MM.1S (cell line): ENCODE results near the gene GGT6.
A peak's percentile ranks its signal among the peaks of the same experiment; 100 is the strongest.

Experiments
- DNase-seq: peaks from one replicate; pipeline ENCODE4 v3.0.0-alpha.2; 2015
- H2AFZ ChIP-seq: fragments of 300-600 bp; sonication (generic); 2 replicates; pipeline ENCODE4 v1.6.0; 2016; ENCODE audit warnings: antibody characterized with exemption, low read length
- H3F3A ChIP-seq: fragments of 300-600 bp; sonication (generic); 2 replicates; pipeline ENCODE4 v1.6.1; 2016; ENCODE audit warnings: mild to moderate bottlenecking, antibody characterized with exemption, low read length, moderate library complexity, mixed read lengths; ENCODE audit not compliant: insufficient read depth
- H3K27ac ChIP-seq: fragments of 300-600 bp; sonication (generic); 2 replicates; pipeline ENCODE4 v1.5.1; 2016; ENCODE audit warnings: mild to moderate bottlenecking, low read length
- H3K27me3 ChIP-seq: fragments of 300-600 bp; sonication (generic); replicated peaks from 2 replicates; pipeline ENCODE4 v1.6.0; 2016; ENCODE audit warnings: low read length; ENCODE audit not compliant: insufficient read depth
- H3K36me3 ChIP-seq: fragments of 300-600 bp; sonication (generic); replicated peaks from 2 replicates; pipeline ENCODE4 v1.6.1; 2016; ENCODE audit warnings: mild to moderate bottlenecking, low read length, mixed read lengths; ENCODE audit not compliant: insufficient read depth
- H3K4me1 ChIP-seq: fragments of 300-600 bp; sonication (generic); 2 replicates; pipeline ENCODE4 v1.6.1; 2016; ENCODE audit warnings: low read length, mixed read lengths
- H3K4me2 ChIP-seq: fragments of 300-600 bp; sonication (generic); 2 replicates; pipeline ENCODE4 v1.6.0; 2016; ENCODE audit warnings: low read depth, low read length
- H3K4me3 ChIP-seq: fragments of 300-600 bp; sonication (generic); 2 replicates; pipeline ENCODE4 v1.5.1; 2016; ENCODE audit warnings: low read length, mixed read lengths
- H3K79me2 ChIP-seq: fragments of 300-600 bp; sonication (generic); 2 replicates; pipeline ENCODE4 v1.6.1; 2016; ENCODE audit warnings: mixed run types, low read length, mixed read lengths
- H3K9ac ChIP-seq: fragments of 300-600 bp; sonication (generic); 2 replicates; pipeline ENCODE4 v1.6.1; 2016; ENCODE audit warnings: low read length, mixed read lengths
- H3K9me2 ChIP-seq: fragments of 300-600 bp; sonication (generic); replicated peaks from 2 replicates; pipeline ENCODE4 v1.6.1; 2016; ENCODE audit warnings: mild to moderate bottlenecking, low read length, mixed read lengths; ENCODE audit not compliant: insufficient read depth
- H3K9me3 ChIP-seq: fragments of 300-600 bp; sonication (generic); replicated peaks from 2 replicates; pipeline ENCODE4 v1.6.1; 2016; ENCODE audit warnings: mild to moderate bottlenecking, low read length, mixed read lengths; ENCODE audit not compliant: insufficient read depth
- H4K20me1 ChIP-seq: fragments of 300-600 bp; sonication (generic); 2 replicates; pipeline ENCODE4 v1.6.1; 2016; ENCODE audit warnings: mild to moderate bottlenecking, low read length, moderate library complexity, mixed read lengths; ENCODE audit not compliant: insufficient read depth
- CTCF ChIP-seq: fragments of 300-600 bp; sonication (generic); IDR thresholded peaks from 2 replicates; pipeline ENCODE4 v1.5.1; 2016; ENCODE audit warnings: antibody characterized with exemption, low read length, mixed read lengths
- EZH2 ChIP-seq: fragments of 300-600 bp; sonication (generic); optimal IDR thresholded peaks from 2 replicates; pipeline ENCODE3; 2017; ENCODE audit warnings: low read depth, mild to moderate bottlenecking, antibody characterized with exemption, low read length, mixed read lengths
- EZH2phosphoT487 ChIP-seq: fragments of 300-600 bp; sonication (generic); IDR thresholded peaks from 2 replicates; pipeline ENCODE4 v1.6.1; 2018; ENCODE audit warnings: antibody characterized with exemption, low read length

GGT6 gene

GRCh38 chr17:4553669-4554068, 6.7 kb downstream of the GGT6 start:
- Histone ChIP-seq H2AFZ (no peak overlapping the region), H3K27ac (no peak overlapping the region), H3K9me2 (no peaks in the 10 kb centered on the region), H3F3A (peaks cover 4% of the 10 kb centered on the region; the same call in 1 of the 2 replicates), H3K36me3 (peaks cover 6% of the 10 kb centered on the region; the same call in 1 of the 2 replicates), H4K20me1 (no peaks in the 10 kb centered on the region), H3K4me3 (peak overlapping the region; percentile 93), H3K9ac (peak overlapping the region; percentile 85; the same call in 1 of the 2 replicates), H3K4me1 (peaks cover 17% of the 10 kb centered on the region), H3K9me3 (no peaks in the 10 kb centered on the region), H3K27me3 (no peaks in the 10 kb centered on the region), H3K79me2 (peaks cover 47% of the 10 kb centered on the region), H3K4me2 (peak overlapping the region; percentile 99)
- DNase-seq, result peak; percentile 3
- TF ChIP-seq EZH2 (no peak), CTCF (no peak), EZH2phosphoT487 (no peak)

GRCh38 chr17:4551796-4552525, 8.4 kb downstream of the GGT6 start:
- H3K27ac ChIP-seq, result no peak overlapping the region
- H3K27me3 ChIP-seq, result no peaks in the 10 kb centered on the region
- no peak overlapping the region for H3K4me3 ChIP-seq
- H3K36me3 ChIP-seq, result peaks cover 6% of the 10 kb centered on the region; the same call in 1 of the 2 replicates
- H3K79me2 ChIP-seq, result peaks cover 47% of the 10 kb centered on the region
- H3K4me1 ChIP-seq, result peaks cover 17% of the 10 kb centered on the region
- TF ChIP-seq CTCF (no peak), EZH2 (no peak), EZH2phosphoT487 (no peak)
- no peak for DNase-seq
- H3K4me2 ChIP-seq, result no peak overlapping the region
- H3F3A ChIP-seq, result peaks cover 4% of the 10 kb centered on the region; the same call in 1 of the 2 replicates
- no peaks in the 10 kb centered on the region for H3K9me2 ChIP-seq
- H3K9ac ChIP-seq, result no peak overlapping the region
- H4K20me1 ChIP-seq, result no peaks in the 10 kb centered on the region
- no peaks in the 10 kb centered on the region for H3K9me3 ChIP-seq
- H2AFZ ChIP-seq, result no peak overlapping the region

GRCh38 chr17:4551141-4551540, 9.2 kb downstream of the GGT6 start:
- TF ChIP-seq EZH2, result no peak
- TF ChIP-seq EZH2phosphoT487, result no peak
- no peak for TF ChIP-seq CTCF
- peaks cover 12% of the 10 kb centered on the region for H3K4me1 ChIP-seq
- H3K9me3 ChIP-seq, result no peaks in the 10 kb centered on the region
- no peak overlapping the region for H3K9ac ChIP-seq
- H3K27me3 ChIP-seq, result no peaks in the 10 kb centered on the region
- H3K79me2 ChIP-seq, result peaks cover 47% of the 10 kb centered on the region
- no peak overlapping the region for H3K27ac ChIP-seq
- H3F3A ChIP-seq, result peaks cover 4% of the 10 kb centered on the region; the same call in 1 of the 2 replicates
- peaks cover 6% of the 10 kb centered on the region; the same call in 1 of the 2 replicates for H3K36me3 ChIP-seq
- no peak for DNase-seq
- no peak overlapping the region for H3K4me2 ChIP-seq
- H3K9me2 ChIP-seq, result no peaks in the 10 kb centered on the region
- H4K20me1 ChIP-seq, result no peaks in the 10 kb centered on the region
- no peak overlapping the region for H2AFZ ChIP-seq
- no peak overlapping the region for H3K4me3 ChIP-seq
